Islet precursor cell (in vitro differentiated cells): ENCODE data around the gene TAB2.

Experiments
- DNase-seq: peaks from one replicate; pipeline ENCODE4 v3.0.0-alpha.2; 2018

Gene TAB2

GRCh38 chr6:149423964-149424440 is 106.5 kb downstream of the TAB2 start:
- peak; percentile 31 for DNase-seq

- peak; percentile 29 for DNase-seq
These were observed 107.7 kb downstream of the TAB2 start for GRCh38 chr6:149425224-149425623.

GRCh38 chr6:149425754-149426153 is 108.2 kb downstream of the TAB2 start:
- no peak for DNase-seq

GRCh38 chr6:149428606-149429005 is 111.1 kb downstream of the TAB2 start:
- no peak for DNase-seq

- DNase-seq, result peak; percentile 31
These were observed 112.2 kb downstream of the TAB2 start for GRCh38 chr6:149429427-149430360.

GRCh38 chr6:149431905-149432775 is 114.6 kb downstream of the TAB2 start:
- peak; percentile 96 for DNase-seq

- DNase-seq, result no peak
These were observed 115.9 kb downstream of the TAB2 start for GRCh38 chr6:149433405-149433804.

- no peak for DNase-seq
These were observed 116.4 kb downstream of the TAB2 start for GRCh38 chr6:149433881-149434280.

GRCh38 chr6:149435919-149436586 is 118.5 kb downstream of the TAB2 start:
- no peak for DNase-seq

- DNase-seq, result no peak
These were observed 119.1 kb downstream of the TAB2 start for GRCh38 chr6:149436647-149437046.

GRCh38 chr6:149437212-149437611 is 119.7 kb downstream of the TAB2 start:
- DNase-seq, result no peak

GRCh38 chr6:149438855-149439254 is 121.3 kb downstream of the TAB2 start:
- no peak for DNase-seq

- no peak for DNase-seq
These were observed 122.1 kb downstream of the TAB2 start for GRCh38 chr6:149439626-149440025.

- no peak for DNase-seq
These were observed 123.5 kb downstream of the TAB2 start for GRCh38 chr6:149440735-149441671.

- no peak for DNase-seq
These were observed 124.2 kb downstream of the TAB2 start for GRCh38 chr6:149441740-149442139.

GRCh38 chr6:149443411-149444181 is 126.1 kb downstream of the TAB2 start:
- no peak for DNase-seq

GRCh38 chr6:149444360-149445094 is 127.0 kb downstream of the TAB2 start:
- peak; percentile 37 for DNase-seq

GRCh38 chr6:149445095-149445466 is 127.6 kb downstream of the TAB2 start:
- DNase-seq, result no peak

GRCh38 chr6:149445573-149445972 is 128.1 kb downstream of the TAB2 start:
- no peak for DNase-seq

- DNase-seq, result no peak
These were observed 129.4 kb downstream of the TAB2 start for GRCh38 chr6:149446791-149447376.
